Left lung (tissue), 10 donors: ENCODE data around the gene HDAC9. TPM values are rescaled to one million over a fixed set of nuclear protein-coding genes. Genes with fewer than 3 reads are reported as not detected.

Source experiments
- ATAC-seq: fragments of 200-7000 bp; cut with Tn5 transposase; one replicate; pipeline ENCODE4 v1.9.1; 2020; ENCODE audit warnings: moderate library complexity
- DNase-seq, 4 donors: peaks; one replicate each; pipeline ENCODE4 v3.0.0-alpha.2; 2013 to 2020
- H3K27ac ChIP-seq, 2 donors: fragments of 200-600 bp; sonication (generic) in 1 of 2; one replicate each; pipeline versions ENCODE4 v1.5.0 to v1.8.0; 2020 to 2021
- H3K27me3 ChIP-seq, 2 donors: fragments of 200-600 bp; sonication (generic) in 1 of 2; one replicate each; pipeline versions ENCODE4 v1.5.0 to v1.8.0; 2020 to 2021
- H3K36me3 ChIP-seq, 2 donors: fragments of 200-600 bp; sonication (generic) in 1 of 2; one replicate each; pipeline versions ENCODE4 v1.5.0 to v1.8.0; 2020 to 2021
- H3K4me1 ChIP-seq, 2 donors: fragments of 200-600 bp; one replicate each; pipeline ENCODE4 v1.8.0; 2021
- H3K4me3 ChIP-seq, 2 donors: fragments of 200-600 bp; sonication (generic) in 1 of 2; one replicate each; pipeline versions ENCODE4 v1.5.0 to v1.8.0; 2020 to 2021; ENCODE audit warnings: mild to moderate bottlenecking in 1 of 2
- H3K9me3 ChIP-seq, 2 donors: fragments of 200-600 bp; sonication (generic) in 1 of 2; one replicate each; pipeline versions ENCODE4 v1.5.0 to v1.8.0; 2020 to 2021
- CTCF ChIP-seq, 2 donors: fragments of 200-600 bp; sonication (generic) in 1 of 2; IDR thresholded peaks; one replicate each; pipeline versions ENCODE4 v1.5.0 to v1.8.0; 2021; ENCODE audit warnings: antibody characterized with exemption in 2 of 2
- intact Hi-C, 2 donors: fragments of 100-400 bp; cut with DNase I; formaldehyde crosslinking; loops; one replicate each; pipeline versions ENCODE4 v1.11.2 to v1.14.2; 2022
- polyA plus RNA-seq, 6 donors: library from polyadenylated mRNA; unstranded; fragments of 120-200 nt; gene quantifications; one replicate each; pipeline ENCODE4 v1.2.1, GENCODE V29; 2013; ENCODE audit not compliant: insufficient read length in 6 of 6
- total RNA-seq, 2 donors: library from RNA; stranded (reverse); fragmentation: NEBNext Ultra II Directional; extraction: Animal tissue kit (Norgen Biotek cat#: 25700); gene quantifications; one replicate each; pipeline ENCODE4 v1.2.1, GENCODE V29; 2021
- donor health status: DM: no; HTN: yes; CAD: no.
- donor health status: DM: no; HTN: no; CAD: no.

Gene HDAC9
- total and polyA plus RNA-seq, 8 donors, result 6.7 to 13.2 (median 9.6) TPM

- no peak overlapping the region for H3K4me3 ChIP-seq
- no peaks in the 10 kb centered on the region for H3K4me1 ChIP-seq
- TF ChIP-seq CTCF (IDR thresholded peaks at IDR 0.05), result no peak
- H3K9me3 ChIP-seq, result peaks cover 0 to 14% of the 10 kb centered on the region in 2 donors
- H3K27me3 ChIP-seq, result no peaks in the 10 kb centered on the region
- no peak overlapping the region for H3K27ac ChIP-seq
- ATAC-seq, result no peak
- H3K36me3 ChIP-seq, result no peaks in the 10 kb centered on the region
- intact Hi-C loops, result no loop called here
- DNase-seq, result no peak
Observed at GRCh38 chr7:18815261-18815960, 319.9 kb downstream of the HDAC9 start.

- Histone ChIP-seq H3K4me3 (no peak overlapping the region), H3K9me3 (no peaks in the 10 kb centered on the region), H3K27ac (no peak overlapping the region), H3K27me3 (no peaks in the 10 kb centered on the region), H3K4me1 (no peaks in the 10 kb centered on the region), H3K36me3 (no peaks in the 10 kb centered on the region)
- DNase-seq (no peak), ATAC-seq (no peak)
- intact Hi-C loops, result no loop called here
- TF ChIP-seq CTCF (IDR thresholded peaks at IDR 0.05), result no peak
Observed at GRCh38 chr7:18820981-18821380, 325.4 kb downstream of the HDAC9 start.

- H3K4me3 ChIP-seq, result no peak overlapping the region
- no peaks in the 10 kb centered on the region for H3K9me3 ChIP-seq
- no peaks in the 10 kb centered on the region for H3K4me1 ChIP-seq
- H3K27me3 ChIP-seq, result no peaks in the 10 kb centered on the region
- ATAC-seq (no peak), DNase-seq (no peak)
- no peaks in the 10 kb centered on the region for H3K36me3 ChIP-seq
- TF ChIP-seq CTCF (IDR thresholded peaks at IDR 0.05), result no peak
- H3K27ac ChIP-seq, result no peak overlapping the region
- intact Hi-C loops, result no loop called here
Observed at GRCh38 chr7:18821554-18821953, 326.0 kb downstream of the HDAC9 start.

- no peak for DNase-seq
- H3K4me1 ChIP-seq, result no peaks in the 10 kb centered on the region
- H3K27me3 ChIP-seq, result no peaks in the 10 kb centered on the region
- H3K36me3 ChIP-seq, result no peaks in the 10 kb centered on the region
- ATAC-seq, result no peak
- no peaks in the 10 kb centered on the region for H3K9me3 ChIP-seq
- H3K4me3 ChIP-seq, result no peak overlapping the region
- no peak for TF ChIP-seq CTCF (IDR thresholded peaks at IDR 0.05)
- no peak overlapping the region for H3K27ac ChIP-seq
- intact Hi-C loops, result no loop called here
Observed at GRCh38 chr7:18824157-18824556, 328.6 kb downstream of the HDAC9 start.

GRCh38 chr7:18828260-18828993 is 332.9 kb downstream of the HDAC9 start:
- H3K9me3 ChIP-seq, result no peaks in the 10 kb centered on the region
- no peaks in the 10 kb centered on the region for H3K36me3 ChIP-seq
- intact Hi-C loops, result no loop called here
- H3K4me1 ChIP-seq, result no peaks in the 10 kb centered on the region
- no peak for ATAC-seq
- no peaks in the 10 kb centered on the region for H3K27me3 ChIP-seq
- H3K27ac ChIP-seq, result no peak overlapping the region
- no peak for TF ChIP-seq CTCF (IDR thresholded peaks at IDR 0.05)
- DNase-seq, result no peak
- no peak overlapping the region for H3K4me3 ChIP-seq
